Astrocyte (in vitro differentiated cells and primary cell): Measurements from ENCODE around the gene CASK.

Experiments
- CTCF ChIP-seq: IDR thresholded peaks from 2 replicates; pipeline ENCODE4 v1.5.1; 2011; ENCODE audit warnings: low read depth, mild to moderate bottlenecking, inconsistent platforms, low read length, moderate library complexity; ENCODE audit not compliant: insufficient read depth
- EZH2 ChIP-seq: IDR thresholded peaks from 2 replicates; pipeline ENCODE4 v1.6.1; 2012; ENCODE audit warnings: mild to moderate bottlenecking, low read length, inconsistent platforms; ENCODE audit not compliant: insufficient read depth

- TF ChIP-seq CTCF, result no peak
- no peak for TF ChIP-seq EZH2
Observed at GRCh38 chrX:41543668-41544067, 379.7 kb downstream of the CASK start.
